K562 (cell line): ENCODE data around the gene WBP1L. TPM values are rescaled to one million over a fixed set of nuclear protein-coding genes. Genes with fewer than 3 reads are reported as not detected.
A peak's percentile ranks its signal among the peaks of the same experiment; 100 is the strongest.

ENCODE experiments used
- E2F6 ChIP-seq, 2 experiments: IDR thresholded peaks; 2 replicates each; pipeline ENCODE4 v1.6.1; 2011; ENCODE audit warnings: borderline replicate concordance in 1 of 2, control low read depth in 1 of 2, low read depth in 1 of 2, low read length in 1 of 2, mild to moderate bottlenecking in 1 of 2, mixed read lengths in 1 of 2, moderate library complexity in 1 of 2; ENCODE audit not compliant: insufficient read depth in 1 of 2, insufficient read length in 1 of 2, poor library complexity in 1 of 2, severe bottlenecking in 1 of 2; ENCODE audit errors: extremely low read depth in 1 of 2
- MAX ChIP-seq: sonication (generic); formaldehyde crosslinking; IDR thresholded peaks from 2 replicates; pipeline ENCODE4 v1.9.0; 2022; ENCODE audit warnings: mild to moderate bottlenecking, missing genetic modification reagents
- PRDM10 ChIP-seq: fragments of 450-650 bp; IDR thresholded peaks from 2 replicates; pipeline ENCODE4 v1.6.1; 2018; ENCODE audit not compliant: partially characterized antibody
- THAP12 ChIP-seq: fragments of 250-450 bp; sonication (Bioruptor Pico); IDR thresholded peaks from 2 replicates; pipeline ENCODE4 v1.9.0; 2021; ENCODE audit warnings: mild to moderate bottlenecking, inconsistent platforms
- ZNF263 ChIP-seq: sonication (generic); formaldehyde crosslinking; IDR thresholded peaks from 2 replicates; pipeline ENCODE4 v1.8.0; 2022; ENCODE audit warnings: mild to moderate bottlenecking, missing genetic modification reagents, borderline replicate concordance
- ZNF766 ChIP-seq: fragments of 200-800 bp; sonication (Bioruptor generic); conservative IDR thresholded peaks from 2 replicates; pipeline ENCODE4 v1.6.1; 2016; ENCODE audit warnings: missing genetic modification characterization, missing compliant biosample characterization
- polyA plus RNA-seq, 8 experiments: library from polyadenylated mRNA; depleted of rRNA in 4 of 8; stranded (reverse) in 5 of 8; unstranded in 3 of 8; fragments of >200 nt; fragmentation: Nextera tagmentation in 2 of 8; fragmentation: Illumina TruSeq in 1 of 8; extraction: Ambion mirVana in 2 of 8; extraction: Trizol in 1 of 8; gene quantifications; 2 replicates each; pipeline versions ENCODE4 v1.2.1 to v1.2.3, GENCODE V29; 2011 to 2014; ENCODE audit warnings: inconsistent platforms in 1 of 8, missing spikeins in 1 of 8
- total RNA-seq, 7 experiments: library from RNA; depleted of rRNA in 6 of 7; stranded (reverse); fragments of >200 nt in 6 of 7; fragmentation: Illumina TruSeq in 2 of 7; extraction: Trizol in 2 of 7; gene quantifications; 2 replicates each; pipeline versions ENCODE4 v1.2.1 to v1.2.3, GENCODE V29; 2011 to 2021; ENCODE audit warnings: low replicate concordance in 1 of 7

The WBP1L gene
- total and polyA plus RNA-seq, 9 of the 15 experiments (the other 6 are each of a cell fraction or from before 2014, with no cell fraction given): 3.2 to 14.4 (median 11.3) TPM

GRCh38 chr10:102744374-102745051 lies 765 bp downstream of the WBP1L start (continued):
- peak; percentile 55 for TF ChIP-seq PRDM10
- TF ChIP-seq THAP12 (CRISPR knock-in tag): no peak
- TF ChIP-seq ZNF263: peak; percentile 97
- 0 out of 2 replicates have a peak, but pooled peaks have one; percentile 5 for TF ChIP-seq MAX (CRISPR knock-in tag)
- peak in 1 of 2 experiments; percentile 21 for TF ChIP-seq E2F6 (IDR thresholded peaks at IDR 0.05; ENCODE audit: borderline replicate concordance in 1 of 2, extremely low read depth in 1 of 2, insufficient read depth in 1 of 2, insufficient read length in 1 of 2, low read depth in 1 of 2, low read length in 1 of 2, poor library complexity in 1 of 2, severe bottlenecking in 1 of 2)
- no peak for TF ChIP-seq ZNF766 (CRISPR knock-in tag)
